ENCODE data around the gene TPRN. TPM values are rescaled to one million over a fixed set of nuclear protein-coding genes. Genes with fewer than 3 reads are reported as not detected.
A peak's percentile ranks its signal among the peaks of the same experiment; 100 is the strongest.

The TPRN gene
- total RNA-seq, 4 donors from 2014 or later = 0.29 to 17.1 (median 5.5) TPM

- H3K4me3 ChIP-seq = peak overlapping the region in 1 of 2 donors; percentile 11
- no peaks in the 10 kb centered on the region for H3K9me3 ChIP-seq
- no peak overlapping the region for H3K27ac ChIP-seq
- H3K36me3 ChIP-seq = no peaks in the 10 kb centered on the region
- intact Hi-C loops (cut with DNase I; ENCODE audit: low total_unique reads) = no loop called here
- H3K4me1 ChIP-seq = peaks cover 4 to 21% of the 10 kb centered on the region in 2 donors
- no peak for DNase-seq
- TF ChIP-seq CTCF (IDR thresholded peaks at IDR 0.05) (no peak), POLR2A (IDR thresholded peaks at IDR 0.05) (no peak)
- H3K27me3 ChIP-seq = peaks cover 28 to 45% of the 10 kb centered on the region in 2 donors
Measured at GRCh38 chr9:137168904-137169856, 31.4 kb downstream of the TPRN start.

DNA sequence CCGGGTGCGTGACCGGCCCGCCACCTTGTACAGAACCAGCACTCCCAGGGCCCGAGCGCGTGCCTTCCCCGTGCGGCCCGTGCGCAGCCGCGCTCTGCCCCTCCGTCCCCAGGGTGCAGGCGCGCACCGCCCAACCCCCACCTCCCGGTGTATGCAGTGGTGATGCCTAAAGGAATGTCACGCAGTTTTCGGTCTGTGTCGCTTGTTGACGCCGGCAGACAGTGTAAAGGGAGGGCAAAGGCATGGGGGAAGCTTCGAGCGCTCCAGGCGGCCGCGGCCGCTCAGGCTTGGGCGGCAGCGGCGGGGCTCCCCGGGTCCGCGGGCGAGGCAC lies 32.0 kb downstream of the TPRN start:
- no peak overlapping the region for H3K27ac ChIP-seq
- DNase-seq = no peak

GRCh38 chr9:137167747-137168572 lies 32.6 kb downstream of the TPRN start:
- Histone ChIP-seq H3K27me3 (peaks cover 38 to 58% of the 10 kb centered on the region in 2 donors), H3K4me3 (peak overlapping the region in 1 of 2 donors; percentile 11), H3K27ac (no peak overlapping the region), H3K36me3 (no peaks in the 10 kb centered on the region), H3K9me3 (no peaks in the 10 kb centered on the region), H3K4me1 (peaks cover 4 to 22% of the 10 kb centered on the region in 2 donors)
- DNase-seq = no peak
- intact Hi-C loops (cut with DNase I; ENCODE audit: low total_unique reads) = no loop called here
- TF ChIP-seq CTCF (IDR thresholded peaks at IDR 0.05) (no peak), POLR2A (IDR thresholded peaks at IDR 0.05) (no peak)

More for the DNA sequence above, 32.0 kb downstream of the TPRN start:
- Histone ChIP-seq H3K4me1 (peaks cover 4 to 21% of the 10 kb centered on the region in 2 donors), H3K36me3 (no peaks in the 10 kb centered on the region), H3K27me3 (peaks cover 32 to 52% of the 10 kb centered on the region in 2 donors), H3K9me3 (no peaks in the 10 kb centered on the region), H3K4me3 (peak overlapping the region in 1 of 2 donors; percentile 11)
- no peak for TF ChIP-seq CTCF (IDR thresholded peaks at IDR 0.05)
- no peak for TF ChIP-seq POLR2A (IDR thresholded peaks at IDR 0.05)
- intact Hi-C loops (cut with DNase I; ENCODE audit: low total_unique reads) = no loop called here

- H3K36me3 ChIP-seq = no peaks in the 10 kb centered on the region
- no peak overlapping the region for H3K27ac ChIP-seq
- H3K27me3 ChIP-seq = peaks cover 42 to 64% of the 10 kb centered on the region in 2 donors
- TF ChIP-seq POLR2A (IDR thresholded peaks at IDR 0.05) = no peak
- no peaks in the 10 kb centered on the region for H3K9me3 ChIP-seq
- DNase-seq = no peak
- intact Hi-C loops (cut with DNase I; ENCODE audit: low total_unique reads) = no loop called here
- H3K4me3 ChIP-seq = no peak overlapping the region
- H3K4me1 ChIP-seq = peaks cover 4 to 28% of the 10 kb centered on the region in 2 donors
Measured at GRCh38 chr9:137167277-137167746, 33.2 kb downstream of the TPRN start.

GRCh38 chr9:137166380-137167229 lies 33.9 kb downstream of the TPRN start:
- Histone ChIP-seq H3K27me3 (peaks cover 50 to 70% of the 10 kb centered on the region in 2 donors), H3K36me3 (no peaks in the 10 kb centered on the region), H3K4me1 (peaks cover 4 to 35% of the 10 kb centered on the region in 2 donors), H3K27ac (no peak overlapping the region), H3K9me3 (no peaks in the 10 kb centered on the region), H3K4me3 (no peak overlapping the region)
- TF ChIP-seq CTCF (IDR thresholded peaks at IDR 0.05) = no peak
- no peak for TF ChIP-seq POLR2A (IDR thresholded peaks at IDR 0.05)
- no peak for DNase-seq
- intact Hi-C loops (cut with DNase I; ENCODE audit: low total_unique reads) = no loop called here
